ENCODE data around the gene RBM33.

The RBM33 gene

DNA sequence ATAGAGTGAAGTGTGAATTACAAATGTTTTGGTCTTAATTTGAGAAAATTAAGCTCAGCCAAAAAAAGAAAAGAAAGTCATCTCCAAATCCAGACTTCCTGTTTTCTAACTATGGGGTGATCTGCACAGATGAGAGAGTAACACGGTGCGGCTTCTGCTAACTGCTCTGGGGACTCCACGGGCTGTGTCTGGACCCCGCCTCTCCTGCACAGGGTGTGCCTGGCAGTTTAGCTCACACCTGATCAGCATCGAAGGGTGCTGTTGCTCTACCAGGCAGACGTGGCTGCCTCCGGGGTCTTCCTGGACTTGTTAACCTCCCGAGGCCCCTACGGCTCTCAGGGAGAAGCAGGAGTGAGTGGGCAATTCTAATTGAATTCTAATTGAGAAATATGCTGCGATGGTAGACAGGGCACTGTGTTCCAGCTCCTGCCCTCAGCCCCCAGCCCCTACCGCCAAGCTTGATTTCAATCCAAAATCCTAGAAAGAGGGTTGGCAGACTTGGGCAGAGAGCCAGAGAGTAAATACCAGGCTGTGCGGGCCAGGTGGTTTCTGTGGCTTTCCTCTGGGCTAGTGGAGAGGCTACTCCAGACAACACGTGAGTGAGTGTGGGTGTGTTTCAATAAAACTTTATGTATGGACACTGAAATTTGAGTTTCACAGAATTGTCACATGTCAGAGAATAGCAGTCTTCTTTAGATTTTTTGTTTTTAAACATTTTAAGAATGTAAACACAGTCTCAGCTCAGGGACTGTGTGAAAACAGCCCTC lies 154.4 kb downstream of the RBM33 start:
- ChIA-PET POLR2A (no interaction called here), CTCF (interaction anchor here (0.7 to 1.6 kb wide), 6 partner anchors 10 to 1475 kb away, joined by 3 to 4 read pairs (median 3); no protein-coding TSS in a partner anchor)
- TF ChIP-seq, protein P1, sequence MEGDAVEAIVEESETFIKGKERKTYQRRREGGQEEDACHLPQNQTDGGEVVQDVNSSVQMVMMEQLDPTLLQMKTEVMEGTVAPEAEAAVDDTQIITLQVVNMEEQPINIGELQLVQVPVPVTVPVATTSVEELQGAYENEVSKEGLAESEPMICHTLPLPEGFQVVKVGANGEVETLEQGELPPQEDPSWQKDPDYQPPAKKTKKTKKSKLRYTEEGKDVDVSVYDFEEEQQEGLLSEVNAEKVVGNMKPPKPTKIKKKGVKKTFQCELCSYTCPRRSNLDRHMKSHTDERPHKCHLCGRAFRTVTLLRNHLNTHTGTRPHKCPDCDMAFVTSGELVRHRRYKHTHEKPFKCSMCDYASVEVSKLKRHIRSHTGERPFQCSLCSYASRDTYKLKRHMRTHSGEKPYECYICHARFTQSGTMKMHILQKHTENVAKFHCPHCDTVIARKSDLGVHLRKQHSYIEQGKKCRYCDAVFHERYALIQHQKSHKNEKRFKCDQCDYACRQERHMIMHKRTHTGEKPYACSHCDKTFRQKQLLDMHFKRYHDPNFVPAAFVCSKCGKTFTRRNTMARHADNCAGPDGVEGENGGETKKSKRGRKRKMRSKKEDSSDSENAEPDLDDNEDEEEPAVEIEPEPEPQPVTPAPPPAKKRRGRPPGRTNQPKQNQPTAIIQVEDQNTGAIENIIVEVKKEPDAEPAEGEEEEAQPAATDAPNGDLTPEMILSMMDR (IDR thresholded peaks at IDR 0.05; ENCODE audit: control extremely low read depth, extremely low read depth, low read depth, missing control alignments), result no peak
- no peak for DNase-seq (ENCODE audit: extremely low spot score)

DNA sequence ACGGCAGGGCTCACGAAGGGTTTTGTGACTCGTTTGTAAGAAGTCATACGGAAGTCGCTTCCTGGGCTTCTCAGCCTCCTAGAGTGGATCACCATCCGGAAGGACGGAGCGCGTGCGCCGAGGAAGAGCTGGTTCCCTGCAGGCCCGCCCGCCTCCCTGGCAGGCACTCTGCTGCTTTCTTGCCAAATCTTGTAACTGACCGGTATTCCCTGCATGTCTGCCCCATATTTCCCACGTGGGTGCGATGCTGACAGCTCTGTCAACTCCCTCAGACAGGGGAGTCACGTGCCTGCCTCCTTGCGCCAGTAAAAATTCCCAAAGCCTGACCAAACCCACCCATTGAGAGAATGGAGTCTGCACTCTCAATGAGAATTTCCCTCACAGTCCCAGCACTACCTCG lies 155.1 kb downstream of the RBM33 start:
- ChIA-PET POLR2A (no interaction called here), CTCF (interaction anchor here (0.9 to 1.1 kb wide), 2 partner anchors 9 to 15 kb away, joined by 3 read pairs; no protein-coding TSS in a partner anchor)
- no peak for DNase-seq (ENCODE audit: extremely low spot score)
- TF ChIP-seq, protein P1 (IDR thresholded peaks at IDR 0.05; ENCODE audit: control extremely low read depth, extremely low read depth, low read depth, missing control alignments), result no peak

DNA sequence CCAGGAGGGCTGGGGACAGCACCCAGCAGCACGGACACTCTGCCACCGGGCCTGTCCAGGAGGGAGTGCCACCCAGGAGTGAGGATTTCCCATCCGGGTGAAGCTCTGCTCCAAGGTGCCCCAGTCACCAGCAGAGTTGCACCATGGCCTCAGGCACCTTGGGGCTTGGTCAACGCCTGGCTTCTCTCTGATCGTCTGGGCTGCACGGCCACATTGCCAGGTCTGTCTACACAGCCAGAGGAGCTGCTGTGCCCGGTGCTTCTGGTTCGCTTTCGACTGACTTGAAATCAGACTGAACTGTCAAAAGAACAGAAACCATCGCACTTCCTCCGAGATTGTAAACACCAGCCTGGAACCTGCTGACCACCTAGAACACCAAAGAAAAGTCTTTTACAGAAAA lies 155.8 kb downstream of the RBM33 start:
- ChIA-PET CTCF (interaction anchor here (0.9 kb wide), 1 partner anchor 14 kb away, joined by 3 read pairs; no protein-coding TSS in a partner anchor), POLR2A (no interaction called here)
- DNase-seq (ENCODE audit: extremely low spot score), result no peak
- TF ChIP-seq, protein P1 (IDR thresholded peaks at IDR 0.05; ENCODE audit: control extremely low read depth, extremely low read depth, low read depth, missing control alignments), result no peak

DNA sequence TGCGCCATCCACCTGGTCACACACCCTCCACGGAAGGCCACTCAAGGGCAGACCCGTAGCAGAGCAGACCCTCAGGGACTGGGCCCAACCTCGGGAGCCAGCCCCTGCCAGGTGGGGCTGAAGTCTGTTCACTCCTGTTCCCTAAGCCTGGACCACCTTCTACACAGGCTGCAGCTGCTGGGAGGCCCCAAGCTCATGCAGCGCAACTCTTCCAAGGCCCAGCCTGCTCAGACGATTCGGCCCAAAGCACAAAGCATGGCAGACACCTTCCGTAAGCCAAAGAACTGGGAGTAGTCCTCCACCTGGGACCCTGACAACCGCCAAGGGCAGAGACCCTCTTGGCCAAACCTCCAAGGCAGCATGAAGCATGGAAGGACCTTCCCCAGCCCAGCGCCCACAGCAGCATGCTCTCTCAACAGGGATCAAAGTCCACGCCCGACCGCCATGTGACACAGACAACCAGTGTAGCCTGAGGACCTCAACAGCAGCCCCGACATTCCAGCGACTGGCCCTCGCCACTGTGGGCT lies 156.3 kb downstream of the RBM33 start:
- ChIA-PET CTCF (interaction anchor here (0.9 kb wide), 1 partner anchor 14 kb away, joined by 3 read pairs; no protein-coding TSS in a partner anchor), POLR2A (no interaction called here)
- DNase-seq (ENCODE audit: extremely low spot score), result no peak
- TF ChIP-seq, protein P1 (IDR thresholded peaks at IDR 0.05; ENCODE audit: control extremely low read depth, extremely low read depth, low read depth, missing control alignments), result no peak

DNA sequence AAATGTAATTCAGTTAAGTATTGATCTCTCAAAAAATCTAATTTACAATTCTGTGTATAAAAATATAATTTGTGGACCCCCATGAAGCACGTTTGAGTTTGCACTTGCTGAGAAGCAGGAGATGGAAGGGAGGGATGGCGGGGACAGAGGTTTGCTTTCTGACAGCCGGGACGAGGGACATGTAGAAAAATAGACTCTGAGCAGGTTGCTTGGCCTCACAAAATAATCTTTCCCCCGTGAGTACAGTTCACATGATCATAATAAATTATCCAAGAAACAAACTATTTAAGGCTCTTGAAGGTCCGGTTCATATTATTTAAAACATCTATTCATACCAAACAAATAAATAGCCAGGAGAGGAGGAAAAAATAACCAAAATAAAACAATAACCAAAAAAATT lies 157.8 kb downstream of the RBM33 start:
- ChIA-PET POLR2A (no interaction called here), CTCF (no interaction called here)
- DNase-seq (ENCODE audit: extremely low spot score), result no peak
- TF ChIP-seq, protein P1 (IDR thresholded peaks at IDR 0.05; ENCODE audit: control extremely low read depth, extremely low read depth, low read depth, missing control alignments), result no peak

DNA sequence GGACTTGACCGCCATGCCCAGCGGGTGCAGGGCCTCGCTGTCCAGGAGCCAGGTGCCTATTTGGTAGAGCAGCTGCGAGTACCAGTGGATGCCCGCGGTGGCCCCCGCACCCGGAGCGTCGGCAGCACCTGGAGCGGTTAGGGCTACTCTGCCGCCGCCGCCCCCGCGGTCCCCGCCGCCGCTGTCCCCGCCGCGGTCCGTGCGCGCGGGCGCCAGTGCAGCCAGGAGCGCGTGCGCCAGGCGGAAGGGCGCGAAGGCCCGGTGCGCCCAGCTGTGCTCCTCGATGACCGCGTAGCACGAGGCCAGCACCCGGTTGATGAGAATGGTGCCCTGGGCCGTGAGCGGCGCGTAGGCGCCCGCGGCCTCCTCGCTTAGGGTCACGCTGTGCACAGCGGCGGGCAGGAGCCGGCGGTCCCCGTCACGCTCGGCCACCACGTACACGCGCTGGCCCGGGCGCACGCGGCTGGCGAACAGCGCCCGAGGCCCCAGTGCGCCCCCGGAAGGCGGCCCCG lies 158.5 kb downstream of the RBM33 start:
- ChIA-PET POLR2A (no interaction called here), CTCF (no interaction called here)
- TF ChIP-seq, protein P1 (IDR thresholded peaks at IDR 0.05; ENCODE audit: control extremely low read depth, extremely low read depth, low read depth, missing control alignments), result no peak
- DNase-seq (ENCODE audit: extremely low spot score), result no peak

Data from GM10248 (cell line).